NK-92 (cell line): ENCODE measurements around the gene CFAP61.
"Not testable (repeated sequence)": the region's sequence is repeated elsewhere in the genome, so short reads cannot be mapped to it uniquely, and the experiment has no call there.

Experiments used
- DNase-seq: peaks from one replicate; lab custom pipeline; 2025; ENCODE audit not compliant: unreplicated experiment; lab: John Stamatoyannopoulos, UW

Gene CFAP61

DNA sequence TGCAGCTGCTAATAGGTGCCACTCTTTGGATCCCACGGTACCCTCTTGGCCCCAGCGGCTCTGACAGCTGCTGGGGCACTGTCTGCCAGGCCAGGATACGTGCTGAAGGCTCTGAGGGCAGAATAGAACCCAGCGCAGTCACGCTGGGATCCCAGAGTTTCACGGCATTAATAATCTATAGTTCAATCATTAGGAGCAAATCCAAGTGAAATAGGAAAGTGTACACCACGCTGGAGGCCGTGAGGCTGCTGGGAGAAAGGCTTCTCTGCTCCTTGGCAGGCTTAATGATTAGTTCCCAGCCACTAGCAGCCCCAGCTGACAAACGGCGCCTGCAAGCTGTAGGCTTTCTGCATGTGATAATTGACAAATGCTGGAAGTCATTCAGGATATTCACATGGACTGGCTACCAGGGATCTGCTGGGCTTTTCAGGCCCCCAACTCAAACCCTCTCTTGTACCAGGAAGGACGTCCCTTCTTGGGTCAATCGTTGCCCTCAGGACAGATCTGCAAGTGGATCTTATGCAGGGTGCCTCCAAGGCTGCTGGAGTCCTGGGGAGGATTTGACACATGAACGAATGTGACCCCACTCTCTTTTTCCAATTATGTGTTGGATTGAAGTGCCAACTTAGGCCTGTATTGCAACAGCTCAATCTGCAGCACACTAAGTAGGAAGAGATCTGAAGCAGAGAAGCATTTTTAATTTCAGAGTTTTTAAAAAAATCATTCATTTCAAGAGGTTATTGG is 265.5 kb downstream of the CFAP61 start:
- DNase-seq = no peak

DNA sequence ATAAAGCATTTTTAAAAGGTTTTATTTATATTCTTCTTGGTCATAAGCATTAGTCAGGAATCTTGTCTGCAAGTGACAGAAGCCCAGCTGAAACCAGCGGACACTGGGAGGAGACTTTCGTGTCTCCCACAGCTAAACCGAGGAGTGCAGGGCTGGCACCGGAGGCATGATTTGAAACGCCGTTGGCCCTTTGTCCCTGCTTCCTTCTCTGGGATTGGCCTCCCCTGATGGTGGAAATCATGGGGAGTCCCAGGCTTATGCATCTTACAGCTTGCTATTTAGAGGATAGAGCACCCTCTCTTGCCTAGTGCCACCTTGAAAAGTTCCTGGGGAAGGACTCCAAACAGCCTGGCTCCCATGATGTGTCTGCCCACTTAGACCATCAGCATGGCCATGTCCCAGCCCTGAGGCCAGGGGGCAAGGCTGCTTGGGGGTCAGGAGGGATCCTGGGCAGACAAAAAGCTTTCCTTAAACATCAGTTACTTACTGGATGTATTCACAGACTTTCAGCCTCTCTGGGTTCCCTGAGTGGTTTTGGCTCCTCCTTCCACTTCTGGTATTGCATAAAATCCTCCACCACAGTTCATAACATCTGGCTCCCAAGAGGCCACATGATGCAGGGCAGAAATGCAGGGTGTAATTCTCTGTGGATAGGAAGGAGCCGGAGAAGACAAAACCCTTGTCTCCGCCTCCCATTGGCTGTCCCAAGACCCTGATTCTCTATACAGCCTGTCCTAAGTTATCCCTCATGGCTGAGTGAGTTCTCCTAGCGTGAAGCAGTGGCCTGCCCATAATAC is 266.2 kb downstream of the CFAP61 start:
- no peak for DNase-seq

DNA sequence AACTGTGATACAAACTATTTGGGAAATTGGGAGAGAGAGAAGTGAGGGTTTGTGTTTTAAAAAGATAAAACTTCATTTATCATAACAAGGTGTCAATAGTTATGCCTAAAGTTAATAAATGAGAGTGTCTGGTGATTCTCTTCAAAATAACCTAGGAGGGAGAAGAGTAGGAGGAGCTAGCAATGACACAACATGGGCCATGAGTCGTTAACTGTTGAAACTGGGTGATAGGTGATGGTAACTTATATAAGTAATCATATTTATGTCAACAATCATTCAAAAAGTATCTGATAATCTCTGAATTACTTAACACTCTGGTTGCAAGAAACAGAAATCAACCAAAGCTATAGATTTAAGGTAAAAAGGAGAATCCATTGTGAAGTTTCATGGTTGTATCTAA is 268.8 kb downstream of the CFAP61 start:
- DNase-seq = no peak

DNA sequence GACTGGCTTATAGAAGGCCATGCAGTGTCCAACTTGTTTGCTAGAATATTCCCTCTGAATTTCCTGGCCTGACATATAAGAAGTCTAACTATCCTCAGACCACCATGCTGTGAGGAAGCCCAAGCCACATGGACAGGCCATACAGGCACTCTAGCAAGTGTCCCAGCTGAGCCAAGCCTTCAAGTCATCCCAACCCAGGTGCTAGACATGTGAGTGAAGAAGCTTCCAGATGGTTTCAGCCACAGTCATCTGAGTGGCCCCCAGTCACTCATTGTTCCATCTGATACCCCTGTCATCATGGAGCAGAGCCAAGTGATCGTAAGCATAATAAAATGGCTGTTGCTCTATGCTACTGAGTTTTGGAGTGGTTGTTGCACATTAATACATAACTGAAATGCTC is 269.6 kb downstream of the CFAP61 start:
- no peak for DNase-seq

DNA sequence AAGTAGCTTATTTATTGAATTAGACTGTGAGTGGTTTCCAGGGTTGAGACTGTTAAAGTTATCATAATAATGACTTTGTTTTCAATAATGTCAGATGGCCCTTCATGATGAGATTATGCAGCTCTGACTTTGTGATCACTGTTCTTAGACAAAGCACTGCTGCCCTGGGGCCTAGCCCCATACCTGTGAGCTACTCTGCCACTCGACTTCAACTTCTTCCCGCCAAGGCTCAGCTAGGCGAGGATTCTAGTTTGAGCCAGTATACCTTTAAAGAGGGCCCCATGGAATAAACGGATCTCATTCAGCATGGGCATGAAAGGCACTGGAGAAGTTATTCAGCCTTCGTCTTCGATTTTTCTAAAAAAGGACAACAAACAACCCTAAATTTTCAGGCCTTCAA is 270.6 kb downstream of the CFAP61 start:
- DNase-seq = no peak

DNA sequence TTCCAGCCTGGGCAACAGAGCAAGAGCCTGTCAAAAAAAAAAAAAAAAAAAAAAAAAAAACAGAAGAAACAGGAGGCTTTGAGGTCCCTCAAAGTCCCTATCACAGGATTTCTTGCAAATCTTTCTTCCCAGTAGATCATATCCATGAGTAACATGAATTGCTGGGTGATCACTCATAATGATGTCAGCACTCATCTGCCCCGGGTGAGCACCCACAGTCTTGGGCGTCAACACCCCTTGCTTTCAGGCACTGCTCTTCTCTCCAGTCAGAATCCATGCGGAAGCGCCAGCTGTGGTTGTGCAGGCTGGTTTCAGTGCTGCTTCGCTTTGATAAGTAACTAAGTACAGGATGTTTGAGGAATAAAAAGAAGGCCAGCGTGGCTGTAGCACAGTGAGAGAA is 275.4 kb downstream of the CFAP61 start:
- DNase-seq = no peak

DNA sequence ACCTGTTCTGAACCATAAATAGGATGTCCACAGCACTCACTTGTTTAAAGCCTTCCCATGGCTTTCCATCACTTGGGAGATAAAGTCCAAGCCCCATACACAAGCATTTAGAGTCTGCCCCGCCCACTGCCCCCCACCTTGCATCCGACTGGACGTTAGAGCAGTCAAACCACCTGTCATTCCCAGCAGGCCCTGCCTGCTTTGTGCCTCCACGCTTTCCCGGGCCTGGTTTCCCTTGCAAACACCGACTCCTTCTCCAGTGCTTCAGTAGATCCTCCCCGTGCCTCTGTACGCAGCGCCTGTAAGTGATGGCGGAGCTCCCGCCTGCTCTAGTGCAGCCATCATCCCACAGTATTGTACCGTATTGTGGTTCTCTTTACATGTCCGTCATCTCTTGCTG is 277.2 kb downstream of the CFAP61 start:
- no peak for DNase-seq

DNA sequence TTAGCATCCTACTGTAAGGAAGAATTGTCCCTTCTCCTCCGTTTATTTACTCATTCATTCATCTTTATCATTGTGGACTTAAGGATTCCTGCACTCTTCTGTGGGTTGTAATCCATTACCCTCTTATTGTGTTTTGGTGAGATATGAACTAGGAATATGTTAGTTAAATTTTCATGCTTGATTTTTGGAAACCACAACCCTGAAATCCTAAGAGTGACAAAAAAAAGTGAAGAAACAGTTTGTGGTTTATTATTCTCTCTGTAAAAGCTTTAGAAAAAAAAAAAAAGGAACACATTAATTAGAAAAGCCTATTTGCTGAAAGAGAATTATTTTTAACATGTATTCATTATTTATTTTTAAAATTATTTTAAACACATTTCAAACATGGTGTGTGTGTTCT is 278.8 kb downstream of the CFAP61 start:
- DNase-seq = no peak

DNA sequence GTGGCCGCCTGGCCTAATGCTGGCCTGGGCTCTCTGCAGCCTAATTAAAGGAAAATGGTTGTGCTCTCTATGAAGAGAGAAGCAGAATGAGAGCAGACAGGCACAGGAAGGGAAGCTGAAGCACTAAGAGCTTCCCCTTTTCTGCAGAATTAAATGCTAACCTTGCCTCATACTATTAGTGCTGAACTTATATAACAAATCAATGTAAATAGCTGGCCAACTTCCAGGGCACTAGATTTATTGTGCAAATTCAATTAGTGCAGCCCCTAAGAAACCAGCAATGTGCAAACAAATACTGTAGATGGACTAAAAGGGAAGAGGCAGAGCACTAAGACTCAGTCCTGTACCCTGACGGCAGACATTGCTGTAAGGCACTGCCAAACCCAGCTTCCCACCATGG is 279.5 kb downstream of the CFAP61 start:
- no peak for DNase-seq

DNA sequence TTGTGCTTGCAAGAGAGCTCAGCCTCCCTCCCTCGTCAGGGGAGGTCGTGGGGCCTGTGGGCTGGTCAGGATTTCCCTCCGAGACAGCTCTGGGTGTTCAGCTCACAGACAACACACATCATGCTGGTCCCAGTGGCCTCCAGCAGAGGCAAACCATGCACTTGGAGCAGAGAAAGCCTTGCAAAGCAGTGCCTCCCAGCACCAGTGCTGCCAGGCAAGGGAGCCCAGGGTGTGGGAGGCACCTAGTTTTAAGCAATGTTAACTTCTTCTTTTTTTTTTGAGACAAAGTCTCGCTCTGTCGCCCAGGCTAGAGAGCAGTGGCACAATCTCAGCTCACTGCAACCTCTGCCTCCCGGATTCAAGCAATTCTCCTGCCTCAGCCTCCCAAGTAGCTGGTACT is 281.5 kb downstream of the CFAP61 start:
- no peak for DNase-seq

DNA sequence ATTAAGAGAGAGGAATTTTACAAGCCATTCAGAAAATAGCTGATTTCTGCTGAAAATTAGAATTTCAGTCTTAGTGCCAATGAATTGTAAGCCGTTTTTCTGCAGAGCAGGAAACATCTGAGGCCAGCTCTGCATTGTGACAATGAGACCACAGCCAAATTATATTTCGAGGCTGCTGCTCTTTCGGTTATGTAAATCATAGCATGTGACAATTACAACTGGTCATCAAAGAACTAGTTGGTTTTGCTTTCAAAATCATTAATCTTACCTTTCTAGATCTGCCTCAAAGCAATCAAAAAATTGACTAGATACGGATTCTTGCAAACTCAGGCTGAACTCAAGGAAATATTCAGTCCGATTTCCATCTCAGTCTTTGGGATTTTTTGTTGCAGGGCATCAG is 282.2 kb downstream of the CFAP61 start:
- DNase-seq = no peak

DNA sequence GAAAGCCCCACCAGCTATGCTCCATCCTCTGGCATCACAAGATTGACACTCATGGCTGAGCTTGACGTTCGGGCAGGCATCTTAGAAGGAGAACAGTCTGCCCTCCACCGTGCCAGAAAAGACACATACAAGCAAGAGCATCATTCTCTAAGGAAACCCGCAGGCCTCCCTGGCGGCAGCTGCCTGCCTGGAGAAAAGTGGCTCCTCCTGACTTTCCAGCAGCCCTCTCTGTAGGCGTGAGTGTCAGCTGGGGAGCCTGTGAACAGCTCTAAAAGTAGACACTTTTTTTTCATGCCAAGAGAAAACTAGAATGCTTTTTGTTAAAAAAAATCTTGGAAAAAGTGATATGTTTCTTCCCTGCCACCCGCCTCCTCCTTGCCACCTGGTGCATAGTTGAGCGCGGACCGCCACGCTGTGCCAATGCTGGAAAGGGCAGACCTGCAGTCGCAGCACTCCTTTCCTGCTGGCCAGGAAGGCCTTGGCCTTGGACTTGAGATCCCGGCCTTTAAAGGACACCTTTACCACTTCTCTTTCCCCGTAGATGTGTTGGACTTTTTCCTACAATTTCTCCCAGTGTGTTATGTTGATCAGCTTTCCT is 285.9 kb downstream of the CFAP61 start:
- no peak for DNase-seq

DNA sequence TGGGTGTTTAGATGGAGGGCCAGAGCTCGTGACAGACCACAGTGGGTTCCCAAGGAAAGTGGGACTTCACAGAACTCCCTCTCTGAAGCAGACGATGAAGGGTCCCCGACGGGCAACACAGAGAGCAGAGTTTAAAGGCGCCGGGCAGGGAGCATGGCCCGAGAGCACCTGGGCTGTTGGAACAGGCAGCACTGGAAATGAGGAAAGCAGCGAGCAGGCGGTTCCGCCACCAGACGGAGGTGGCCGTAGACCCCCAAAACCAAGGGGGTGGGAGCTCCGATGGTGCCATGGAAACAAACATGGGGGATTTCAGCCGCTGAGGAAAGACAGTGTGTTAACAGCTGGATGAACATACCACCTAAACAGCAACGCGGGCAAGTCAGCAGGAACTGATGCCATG is 288.1 kb downstream of the CFAP61 start:
- no peak for DNase-seq

DNA sequence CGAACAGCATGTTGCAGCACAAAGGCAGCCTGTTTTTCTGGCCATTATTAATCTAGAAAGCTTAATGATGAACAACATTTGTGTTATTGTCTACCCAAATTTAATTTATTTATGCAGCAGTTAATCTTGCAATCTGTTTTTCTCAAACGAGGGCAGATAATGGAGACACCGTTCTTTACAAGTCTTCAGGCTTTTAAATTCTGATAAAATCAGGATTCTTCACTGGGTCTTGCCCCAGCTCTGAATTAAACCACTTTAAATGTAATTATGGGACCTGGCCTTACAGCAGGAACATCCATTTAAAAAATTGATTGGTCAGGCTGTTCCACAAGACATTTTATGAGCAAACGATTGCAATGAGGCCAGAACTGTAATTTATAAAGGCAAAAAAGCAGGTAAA is 289.0 kb downstream of the CFAP61 start:
- no peak for DNase-seq

DNA sequence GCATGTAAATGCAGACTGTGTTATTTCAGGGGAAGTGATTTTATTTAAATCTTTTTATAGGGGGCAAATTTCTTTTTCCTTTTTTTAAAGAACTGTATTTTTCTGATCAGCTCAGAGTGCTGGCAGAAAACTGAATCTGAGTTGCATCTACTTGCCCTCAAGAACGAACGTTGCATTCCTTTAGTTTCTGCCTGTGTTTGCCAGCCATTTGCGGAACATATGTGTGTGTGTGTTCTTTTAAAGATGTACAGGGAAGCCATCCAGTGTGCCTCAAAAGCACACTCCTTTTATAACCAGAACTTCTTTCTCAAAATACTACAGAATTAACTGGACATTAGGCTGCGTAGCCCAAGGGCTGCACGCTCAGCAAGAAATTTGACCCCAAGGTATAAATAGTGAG is 289.7 kb downstream of the CFAP61 start:
- no peak for DNase-seq

DNA sequence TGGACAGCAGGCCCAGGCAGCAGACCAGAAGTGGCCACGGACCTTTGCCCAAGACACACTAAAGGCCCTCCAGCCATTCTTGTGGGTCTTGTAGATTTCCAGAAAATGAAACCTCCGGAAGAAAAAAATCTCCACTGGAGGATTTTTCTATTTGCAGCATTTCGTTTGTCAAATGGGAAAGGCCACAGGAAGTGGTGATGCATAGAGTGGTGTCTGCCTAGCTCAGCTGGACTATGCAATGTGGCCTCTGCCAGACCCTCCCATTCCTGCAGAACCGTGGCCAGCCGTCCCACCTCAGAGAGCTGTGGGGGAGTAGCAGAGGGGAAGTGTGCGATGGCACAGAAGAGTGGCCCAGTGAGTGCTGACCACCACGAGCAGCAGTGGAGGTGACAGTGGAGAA is 291.6 kb downstream of the CFAP61 start:
- DNase-seq = no peak

DNA sequence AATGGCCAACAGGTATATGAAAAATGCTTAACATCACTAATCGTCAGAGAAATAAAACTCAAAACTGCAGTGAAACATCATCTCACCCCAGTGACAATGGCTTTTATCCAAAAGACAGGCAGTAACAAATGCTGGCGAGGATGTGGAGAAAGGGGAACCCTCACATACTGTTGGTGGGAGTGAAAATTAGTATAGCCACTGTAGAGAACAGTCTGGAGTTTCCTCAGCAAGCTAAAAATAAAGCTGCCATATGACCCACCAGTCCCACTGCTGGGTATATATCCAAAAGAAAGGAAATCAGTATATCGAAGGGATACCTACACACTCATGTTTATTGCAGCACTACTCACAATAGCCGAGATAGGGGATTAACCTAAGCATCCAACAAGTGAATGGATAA is 292.1 kb downstream of the CFAP61 start:
- no peak for DNase-seq

DNA sequence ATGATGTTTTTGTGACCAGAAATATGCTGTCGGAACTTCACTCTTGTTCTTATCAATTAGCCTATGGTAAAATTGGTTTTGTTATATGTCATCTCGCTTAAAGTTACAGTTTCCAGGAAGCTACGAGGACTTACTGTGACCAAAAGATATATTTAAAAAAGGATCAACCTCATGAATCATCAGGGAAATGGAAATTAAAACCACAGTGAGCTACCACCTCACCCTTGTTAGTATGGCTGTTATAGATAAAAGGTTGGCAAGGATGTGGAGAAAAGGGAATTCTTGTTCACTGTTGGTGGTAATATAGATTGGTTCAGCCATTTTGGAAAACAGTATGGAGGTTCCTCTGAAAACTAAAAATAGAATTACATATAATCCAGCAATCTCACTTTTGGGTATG is 301.2 kb downstream of the CFAP61 start:
- DNase-seq = no peak

DNA sequence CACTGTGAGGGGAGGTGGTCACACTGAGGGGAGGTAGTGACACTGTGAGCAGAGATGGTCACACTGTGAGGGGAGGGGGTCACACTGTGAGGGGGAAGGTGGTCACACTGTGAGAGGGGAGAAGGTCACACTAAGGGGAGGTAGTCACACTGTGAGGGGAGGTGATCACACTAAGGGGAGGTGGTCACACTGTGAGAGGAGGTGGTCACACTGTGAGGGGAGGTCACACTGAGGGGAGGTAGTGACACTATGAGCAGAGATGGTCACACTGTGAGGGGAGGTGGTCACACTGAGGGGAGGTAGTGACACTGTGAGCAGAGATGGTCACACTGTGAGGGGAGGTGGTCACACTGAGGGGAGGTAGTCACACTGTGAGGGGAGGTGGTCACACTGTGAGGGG is 303.2 kb downstream of the CFAP61 start:
- not testable (repeated sequence) for DNase-seq

DNA sequence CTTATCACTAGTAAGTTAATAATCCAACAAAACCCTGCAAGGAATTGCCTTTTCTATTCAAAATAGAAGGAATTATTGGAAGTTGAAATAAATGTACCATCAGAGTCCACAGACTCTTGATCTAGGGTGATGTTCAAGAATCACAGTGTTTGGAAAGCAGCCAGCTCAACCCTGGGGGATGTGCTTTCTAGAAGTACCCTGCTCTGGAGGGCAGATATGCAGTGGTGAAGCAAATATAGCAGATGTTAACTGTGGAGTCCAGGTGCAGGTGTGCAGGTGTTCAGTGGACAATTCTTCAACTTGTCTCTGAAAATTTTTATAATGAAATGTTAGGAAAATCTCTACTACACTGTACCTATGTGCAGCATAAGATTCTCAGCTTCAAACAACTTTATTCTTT is 306.5 kb downstream of the CFAP61 start:
- DNase-seq = no peak

DNA sequence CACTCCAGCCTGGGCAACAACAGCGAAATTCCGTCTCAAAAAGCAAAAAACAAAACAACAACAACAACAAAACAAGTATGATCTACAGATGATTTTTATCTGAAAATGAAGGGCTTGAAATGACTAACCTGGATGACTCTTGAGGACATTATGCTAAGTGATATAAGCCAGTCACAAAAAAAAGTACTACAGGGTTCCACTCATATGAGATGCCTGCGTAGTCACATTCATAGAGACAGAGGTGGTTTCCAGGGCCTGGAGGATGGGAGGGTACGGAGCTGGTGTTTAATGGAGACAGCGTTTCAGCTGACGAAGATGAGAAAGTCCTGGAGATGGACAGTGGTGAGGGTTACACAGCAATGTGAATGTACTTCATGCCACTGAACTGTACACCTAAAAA is 307.3 kb downstream of the CFAP61 start:
- DNase-seq = no peak

DNA sequence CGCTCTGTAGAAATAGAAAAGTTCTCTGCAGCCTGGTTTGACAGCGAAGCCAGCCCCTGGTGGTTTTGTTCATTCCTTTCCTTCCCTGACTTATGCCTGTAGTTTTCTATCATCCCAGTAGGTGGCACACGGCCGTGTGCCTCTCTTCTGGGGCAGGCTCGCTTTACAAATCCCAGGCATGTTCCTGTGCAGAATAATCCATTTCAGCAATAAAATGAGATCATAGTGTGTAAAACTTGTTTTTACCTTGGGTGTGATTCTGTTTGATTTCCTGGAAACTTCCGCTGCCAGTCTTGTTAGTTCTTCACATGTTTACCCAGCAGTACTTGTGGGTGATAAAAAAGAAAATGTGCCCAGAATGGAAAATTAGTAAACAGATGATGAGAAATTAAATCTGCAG is 308.1 kb downstream of the CFAP61 start:
- DNase-seq = no peak
